GM12865 (cell line): ENCODE measurements around the gene ADAMTS17.

Experiments
- DNase-seq: peaks from one replicate; pipeline ENCODE4 v3.0.0; 2010; ENCODE audit warnings: low read depth
- H3K4me3 ChIP-seq: 2 replicates; pipeline ENCODE4 v1.5.1; 2011; ENCODE audit warnings: mild to moderate bottlenecking, low read depth, low read length, control low read depth
- TF ChIP-seq, protein P1 (sequence below): IDR thresholded peaks from 2 replicates; pipeline ENCODE4 v1.5.1; 2011; ENCODE audit warnings: low read length, control low read depth, low read depth, inconsistent platforms; ENCODE audit not compliant: insufficient read depth; ENCODE audit errors: missing control alignments

Gene ADAMTS17

DNA sequence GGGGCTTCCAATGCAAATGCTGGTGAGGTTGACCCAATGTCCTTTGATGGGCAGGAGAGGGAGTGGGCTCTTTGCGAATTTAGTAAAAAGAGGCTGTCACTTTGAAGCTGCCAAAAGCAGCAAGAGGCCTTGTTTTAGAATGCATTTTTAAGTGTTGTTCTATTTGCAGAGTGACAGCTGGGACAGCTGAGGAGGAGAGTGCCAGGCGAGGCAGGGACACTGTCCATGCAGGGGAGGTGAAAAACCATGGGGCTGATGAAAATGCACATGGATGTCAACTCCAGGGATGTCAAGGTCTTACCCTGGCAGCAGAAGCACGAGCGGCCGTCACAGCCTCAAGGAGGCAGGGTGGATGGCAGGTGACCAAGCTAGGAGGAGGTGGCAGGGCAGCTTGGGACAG, 279.8 kb downstream of the ADAMTS17 start:
- TF ChIP-seq, protein P1, sequence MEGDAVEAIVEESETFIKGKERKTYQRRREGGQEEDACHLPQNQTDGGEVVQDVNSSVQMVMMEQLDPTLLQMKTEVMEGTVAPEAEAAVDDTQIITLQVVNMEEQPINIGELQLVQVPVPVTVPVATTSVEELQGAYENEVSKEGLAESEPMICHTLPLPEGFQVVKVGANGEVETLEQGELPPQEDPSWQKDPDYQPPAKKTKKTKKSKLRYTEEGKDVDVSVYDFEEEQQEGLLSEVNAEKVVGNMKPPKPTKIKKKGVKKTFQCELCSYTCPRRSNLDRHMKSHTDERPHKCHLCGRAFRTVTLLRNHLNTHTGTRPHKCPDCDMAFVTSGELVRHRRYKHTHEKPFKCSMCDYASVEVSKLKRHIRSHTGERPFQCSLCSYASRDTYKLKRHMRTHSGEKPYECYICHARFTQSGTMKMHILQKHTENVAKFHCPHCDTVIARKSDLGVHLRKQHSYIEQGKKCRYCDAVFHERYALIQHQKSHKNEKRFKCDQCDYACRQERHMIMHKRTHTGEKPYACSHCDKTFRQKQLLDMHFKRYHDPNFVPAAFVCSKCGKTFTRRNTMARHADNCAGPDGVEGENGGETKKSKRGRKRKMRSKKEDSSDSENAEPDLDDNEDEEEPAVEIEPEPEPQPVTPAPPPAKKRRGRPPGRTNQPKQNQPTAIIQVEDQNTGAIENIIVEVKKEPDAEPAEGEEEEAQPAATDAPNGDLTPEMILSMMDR, result no peak
- H3K4me3 ChIP-seq, result no peak overlapping the region
- DNase-seq, result no peak

DNA sequence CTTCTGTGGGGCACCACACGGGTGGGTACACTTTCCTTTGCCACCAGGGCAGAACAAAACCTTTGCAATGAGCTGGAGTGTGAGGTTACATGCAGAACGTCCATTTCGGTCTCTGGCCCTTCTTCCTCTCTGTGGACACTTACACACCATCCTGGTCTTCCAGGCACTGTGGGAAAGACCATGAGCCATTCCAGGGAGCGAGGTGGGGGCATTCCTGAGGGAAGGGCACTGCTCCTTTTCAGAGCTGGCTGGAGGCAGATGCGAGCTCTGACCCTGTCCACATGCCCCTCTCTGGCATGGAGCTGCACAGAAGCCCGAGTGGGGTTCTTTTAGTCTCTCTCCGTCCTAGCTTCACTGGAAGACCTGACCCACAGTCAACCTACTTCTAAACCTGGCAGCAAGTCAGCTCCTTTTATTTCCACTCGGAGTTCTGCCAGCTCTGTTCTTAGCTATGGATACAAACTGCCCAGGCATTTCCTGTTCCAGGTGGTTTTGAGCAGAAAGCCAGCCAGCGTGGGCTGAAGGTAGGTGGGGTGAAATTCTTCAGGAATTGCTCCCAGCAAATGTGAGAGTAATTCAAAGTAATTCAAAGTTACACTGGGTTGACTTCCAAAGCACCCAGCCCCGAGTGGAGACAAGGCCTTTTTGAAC, 281.4 kb downstream of the ADAMTS17 start:
- no peak overlapping the region for H3K4me3 ChIP-seq
- no peak for DNase-seq
- TF ChIP-seq, protein P1, result no peak

DNA sequence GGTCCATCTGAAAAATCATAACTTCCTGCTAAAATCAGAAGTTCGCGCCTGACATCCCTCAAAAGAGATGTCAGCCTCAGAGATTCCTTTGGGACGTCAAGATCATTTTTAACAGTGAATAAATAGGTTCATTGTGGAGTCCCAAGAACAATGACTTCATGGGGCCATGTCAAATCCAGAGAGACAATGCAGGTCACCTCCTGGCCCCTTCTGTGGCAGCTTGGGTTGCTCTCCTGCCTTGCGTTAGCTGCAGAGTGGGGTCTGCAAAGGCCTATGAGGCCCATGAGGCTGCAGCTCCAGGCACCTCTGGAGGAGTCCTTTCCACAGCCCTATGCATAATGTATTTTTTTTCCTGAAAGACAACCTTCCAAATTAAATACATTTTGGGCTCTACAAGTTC, 282.3 kb downstream of the ADAMTS17 start:
- TF ChIP-seq, protein P1, result no peak
- DNase-seq, result no peak
- H3K4me3 ChIP-seq, result no peak overlapping the region

GRCh38 chr15:100059094-100059493, 282.7 kb downstream of the ADAMTS17 start:
- TF ChIP-seq, protein P1, result no peak
- no peak for DNase-seq
- H3K4me3 ChIP-seq, result no peak overlapping the region

GRCh38 chr15:100058458-100058857, 283.3 kb downstream of the ADAMTS17 start:
- TF ChIP-seq, protein P1, result no peak
- no peak for DNase-seq
- no peak overlapping the region for H3K4me3 ChIP-seq

DNA sequence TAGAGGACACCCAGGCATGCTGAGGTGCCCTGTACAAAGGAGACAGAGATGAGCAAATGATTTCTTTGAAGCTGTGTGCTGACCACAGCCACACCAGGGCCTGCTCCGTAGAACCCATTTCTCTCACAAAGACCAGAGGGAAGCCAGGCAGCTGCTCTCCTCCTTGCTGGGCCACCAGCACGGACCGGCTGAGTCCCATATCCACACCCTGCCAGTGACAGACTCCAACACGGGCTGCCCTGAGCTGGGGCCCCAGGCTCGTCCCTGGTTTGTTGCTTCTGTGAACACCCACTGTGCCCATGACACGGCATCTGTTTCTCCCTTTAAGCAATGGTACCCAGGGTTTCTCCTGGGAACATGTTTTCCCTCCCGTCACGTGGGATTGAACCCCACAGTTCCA, 284.5 kb downstream of the ADAMTS17 start:
- DNase-seq, result no peak
- TF ChIP-seq, protein P1, result no peak
- H3K4me3 ChIP-seq, result no peak overlapping the region
